ENCODE results near the gene SCO2. TPM values are rescaled to one million over a fixed set of nuclear protein-coding genes. Genes with fewer than 3 reads are reported as not detected.

SCO2 gene
- total RNA-seq, 1 donor from 2014 or later = not detected

DNA sequence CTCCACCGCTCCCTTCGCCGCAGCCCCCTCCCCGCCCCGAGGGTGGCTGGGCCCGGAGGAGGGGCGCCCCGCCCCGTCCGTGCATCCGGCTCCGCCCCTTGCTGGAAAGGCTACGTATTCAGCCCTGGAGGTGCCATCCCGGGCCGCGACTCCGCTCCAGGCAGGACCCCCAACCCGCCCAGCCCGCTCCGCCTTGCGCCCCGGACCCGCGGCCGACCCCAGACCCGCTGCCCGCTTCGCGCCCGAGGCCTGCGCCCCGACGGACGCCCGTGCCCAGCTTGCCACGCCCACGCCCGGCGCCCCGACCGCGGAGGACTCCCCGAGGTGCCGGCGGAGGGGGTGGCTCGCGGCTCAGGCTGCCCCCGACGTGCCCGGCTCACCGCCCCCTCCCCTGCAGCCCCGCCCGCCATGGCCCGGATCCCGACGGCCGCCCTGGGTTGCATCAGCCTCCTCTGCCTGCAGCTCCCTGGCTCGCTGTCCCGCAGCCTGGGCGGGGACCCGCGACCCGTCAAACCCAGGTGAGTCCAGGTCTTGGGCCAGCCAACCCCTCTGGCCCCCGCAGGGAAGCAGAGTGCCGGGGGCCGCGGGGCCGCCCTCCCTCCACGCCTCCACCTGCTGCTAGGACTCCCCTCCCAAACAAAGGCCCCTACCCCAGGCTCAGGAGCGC lies 43.8 kb downstream of the SCO2 start, which contains the start of gene ADM2:
ADM2 (plus strand) TSS at position 104 of the 667 bp plus-strand sequence; CDS start at position 409, 305 bp downstream.
- no peak for DNase-seq (ENCODE audit: low spot score)

DNA sequence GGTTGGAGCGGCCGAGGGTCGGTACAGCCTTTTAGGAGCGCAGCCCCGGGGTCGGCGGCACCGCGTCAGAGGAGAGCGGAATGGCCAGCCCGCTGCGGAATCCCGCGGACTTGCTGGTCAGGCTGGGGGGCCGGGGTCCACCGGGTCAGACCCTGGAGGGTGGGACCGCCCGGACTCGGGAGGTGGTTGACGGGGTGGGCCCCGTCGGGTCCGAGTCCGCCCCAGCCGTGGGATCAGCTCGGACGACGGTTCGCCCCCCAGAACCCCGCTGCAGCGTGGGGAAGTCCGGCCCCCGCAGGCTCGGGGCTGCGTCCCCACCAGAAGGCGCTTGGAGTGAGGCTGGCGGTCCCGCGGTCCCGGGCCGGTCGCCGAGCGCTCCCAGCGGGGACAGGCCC lies 44.4 kb downstream of the SCO2 start:
- DNase-seq (ENCODE audit: low spot score) = no peak

DNA sequence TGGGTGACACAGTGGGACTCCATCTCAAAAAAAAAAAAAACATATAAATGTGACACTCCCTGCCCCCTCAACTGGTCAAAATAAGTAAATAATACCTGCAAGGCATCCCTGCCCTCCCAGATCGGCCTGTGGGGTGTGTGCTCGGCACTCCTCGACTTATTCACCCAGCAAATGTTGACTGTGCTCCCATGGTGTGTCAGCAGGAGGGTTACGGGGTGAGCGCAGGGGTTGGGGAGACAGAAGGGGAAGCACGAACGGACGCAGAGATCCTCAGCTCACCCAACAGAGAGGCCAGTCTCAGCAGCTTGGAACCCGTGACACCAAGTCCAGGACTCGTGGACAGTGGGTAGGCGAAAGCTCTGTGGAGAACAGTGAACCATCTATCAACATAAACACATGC lies 45.7 kb downstream of the SCO2 start:
- no peak for DNase-seq (ENCODE audit: low spot score)

DNA sequence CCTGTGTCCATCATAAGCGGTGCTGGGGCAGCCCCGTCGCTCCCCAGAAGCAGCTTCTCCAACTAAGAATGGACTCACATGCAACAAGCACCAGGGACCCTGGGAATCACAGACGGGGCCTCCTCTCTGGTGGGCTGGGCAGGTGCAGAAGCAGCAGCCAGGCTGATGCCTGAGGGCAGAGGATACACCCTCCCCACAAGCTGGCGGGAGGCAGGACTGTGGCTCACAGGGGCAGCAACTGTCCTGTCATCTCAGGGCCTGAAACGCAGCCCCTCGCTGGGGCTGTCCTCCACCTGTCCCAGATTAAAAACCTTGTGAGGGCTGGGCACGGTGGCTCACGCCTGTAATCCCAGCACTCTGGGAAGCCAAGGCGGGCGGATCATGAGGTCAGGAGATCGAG lies 47.5 kb downstream of the SCO2 start:
- no peak for DNase-seq (ENCODE audit: low spot score)

DNA sequence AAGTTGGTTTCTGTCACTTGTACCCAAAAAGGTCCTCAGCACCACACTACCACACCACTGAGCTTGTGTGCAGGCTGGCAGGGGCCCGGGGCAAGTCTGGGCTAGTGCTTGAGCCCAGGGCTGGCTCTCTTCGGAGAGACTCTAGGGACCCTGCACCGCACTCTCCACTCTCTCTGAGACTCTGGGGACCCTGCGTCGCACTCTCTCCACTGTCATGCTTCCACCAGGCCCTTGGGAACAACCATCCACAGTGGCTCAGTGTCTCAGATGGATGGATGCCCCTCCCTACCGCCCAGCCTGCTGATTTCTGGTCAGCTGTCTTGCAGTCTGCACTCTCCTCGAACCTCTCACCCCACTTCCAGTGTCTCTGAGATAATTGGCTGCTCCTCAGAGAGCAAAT lies 48.5 kb downstream of the SCO2 start:
- DNase-seq (ENCODE audit: low spot score) = no peak

DNA sequence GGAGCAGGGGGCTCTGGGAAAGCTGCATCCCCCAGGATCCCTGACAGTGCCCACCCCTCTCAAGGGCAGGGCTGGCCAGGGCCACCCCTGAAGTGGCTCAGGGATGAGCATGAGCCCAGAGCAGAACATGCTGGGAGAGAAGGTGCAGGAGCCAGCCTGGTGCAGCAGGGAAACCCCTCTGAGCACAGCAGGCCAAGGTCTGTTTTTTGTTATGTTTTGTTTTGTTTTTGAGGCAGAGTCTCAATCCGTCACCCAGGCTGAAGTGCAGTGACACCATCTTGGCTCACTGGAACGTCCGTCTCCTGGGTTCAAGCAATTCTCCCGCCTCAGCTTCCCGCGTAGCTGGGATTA lies 49.8 kb downstream of the SCO2 start:
- no peak for DNase-seq (ENCODE audit: low spot score)

DNA sequence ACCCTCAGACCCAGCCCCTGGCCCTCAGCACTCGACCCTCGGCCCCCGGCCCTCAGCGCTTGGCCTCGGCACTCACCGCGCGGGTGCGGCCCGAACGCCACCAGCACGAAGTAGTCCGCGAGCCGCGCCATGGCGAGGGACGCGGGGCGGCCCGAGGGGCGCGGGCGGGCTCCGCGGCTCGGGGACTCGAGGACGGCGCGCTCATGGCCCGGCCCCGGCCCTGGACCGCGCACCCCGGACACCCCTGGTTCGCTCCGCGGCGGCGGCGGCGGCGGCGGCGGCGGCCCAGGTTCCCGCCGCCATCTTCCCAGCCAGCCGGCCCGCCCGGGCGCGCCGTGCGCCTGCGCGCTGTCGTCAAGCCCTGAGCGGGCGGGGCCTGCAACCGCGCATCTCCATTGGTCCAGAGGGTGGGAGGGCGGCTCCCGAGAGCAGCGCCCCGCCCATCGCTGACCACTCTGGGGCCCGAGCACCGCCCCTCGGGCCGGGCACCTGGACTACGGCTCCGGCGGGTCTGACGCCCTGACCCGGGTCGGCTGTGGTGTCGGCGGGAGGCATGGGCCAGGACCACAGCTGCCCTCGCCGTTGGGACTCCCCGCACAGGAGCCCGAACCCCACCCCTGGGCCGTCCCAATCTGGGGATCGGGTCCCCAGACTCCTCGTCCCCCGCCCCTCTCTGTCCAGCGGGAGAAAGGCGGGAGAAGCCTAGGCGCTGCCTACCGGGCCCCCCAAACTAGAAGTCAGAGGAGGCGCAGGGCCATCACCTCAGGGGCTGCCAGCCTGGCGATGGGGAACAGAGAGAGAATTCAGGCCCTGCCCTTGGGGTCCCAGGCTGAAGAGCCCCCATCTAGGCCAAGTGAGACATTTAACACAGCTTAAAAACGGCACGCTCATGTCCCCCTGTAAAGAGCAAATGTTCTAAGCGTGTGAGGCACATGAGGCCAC lies 50.4 kb downstream of the SCO2 start, which contains the start of gene SBF1:
SBF1 (minus strand) TSS at position 326 of the 942 bp plus-strand sequence; CDS start at position 131, 195 bp downstream.
- DNase-seq (ENCODE audit: low spot score) = peak; percentile 93

DNA sequence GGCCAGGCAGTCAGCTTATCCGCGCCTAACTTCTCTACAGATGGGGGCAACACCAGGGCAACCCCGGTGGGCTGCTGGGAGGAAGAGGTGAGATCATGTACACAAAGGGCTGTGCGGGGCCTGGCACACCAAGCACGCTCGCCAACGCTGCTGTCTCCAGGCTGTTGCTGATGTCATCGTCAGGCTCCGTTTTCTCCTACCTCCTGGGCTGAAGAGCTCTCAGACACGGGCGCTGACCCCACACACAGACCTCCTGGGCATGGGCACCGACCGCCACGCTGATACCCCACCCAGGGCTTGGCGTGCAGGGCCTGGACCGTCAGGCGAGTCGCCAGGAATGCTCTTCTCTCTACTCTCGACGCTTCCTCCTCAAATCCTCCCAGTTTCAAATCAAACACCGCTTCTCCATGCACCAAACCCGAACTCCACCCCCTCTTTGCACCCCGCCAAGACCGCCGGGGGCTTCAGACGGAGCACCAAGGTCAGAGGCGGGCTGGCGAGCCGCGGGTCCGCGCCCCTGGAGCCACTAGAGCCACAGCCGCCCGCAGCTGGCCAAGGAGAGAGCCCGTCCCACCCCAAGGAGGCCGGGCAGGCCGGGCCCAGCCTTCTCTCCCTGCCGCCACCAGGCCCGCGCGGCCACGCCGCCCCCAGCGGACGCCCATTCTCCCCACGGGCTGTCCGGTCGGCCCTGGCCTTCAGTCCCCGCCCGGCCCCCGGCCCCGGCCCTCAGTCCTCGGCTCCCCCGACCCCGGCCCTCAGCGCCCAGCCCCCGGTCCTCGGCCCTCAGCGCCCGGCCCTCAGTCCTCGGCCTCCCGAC lies 51.3 kb downstream of the SCO2 start:
- DNase-seq (ENCODE audit: low spot score) = peak; percentile 34

Other genes with a start within 250 kb of the SCO2 start
- 86.2 TPM for gene PLXNB2, start 218.0 kb downstream of the SCO2 start, total RNA-seq (ENCODE audit: insufficient read depth, low replicate concordance)
- gene DENND6B, start 198.6 kb downstream of the SCO2 start, total RNA-seq (ENCODE audit: insufficient read depth, low replicate concordance) = 1.4 TPM
- gene PPP6R2, start 182.3 kb downstream of the SCO2 start, total RNA-seq (ENCODE audit: insufficient read depth, low replicate concordance) = 43.8 TPM
- gene SBF1, start 50.6 kb downstream of the SCO2 start, total RNA-seq (ENCODE audit: insufficient read depth, low replicate concordance) = 48.2 TPM
- gene ADM2, start 44.1 kb downstream of the SCO2 start, total RNA-seq (ENCODE audit: insufficient read depth, low replicate concordance) = 0.72 TPM
- not detected for gene MIOX, start 38.7 kb downstream of the SCO2 start, total RNA-seq (ENCODE audit: insufficient read depth, low replicate concordance)
- gene LMF2, start 17.9 kb downstream of the SCO2 start, total RNA-seq (ENCODE audit: insufficient read depth, low replicate concordance) = 34.2 TPM
- gene NCAPH2, start 17.4 kb downstream of the SCO2 start, total RNA-seq (ENCODE audit: insufficient read depth, low replicate concordance) = 14.4 TPM
- gene TYMP, start 4.4 kb upstream of the SCO2 start, total RNA-seq (ENCODE audit: insufficient read depth, low replicate concordance) = 89.8 TPM
- gene KLHDC7B, start 20.3 kb upstream of the SCO2 start, total RNA-seq (ENCODE audit: insufficient read depth, low replicate concordance) = 6.0 TPM
- gene SYCE3, start 37.3 kb upstream of the SCO2 start, total RNA-seq (ENCODE audit: insufficient read depth, low replicate concordance) = not detected
- gene CPT1B, start 52.8 kb upstream of the SCO2 start, total RNA-seq (ENCODE audit: insufficient read depth, low replicate concordance) = not detected
- 14.2 TPM for gene CHKB, start 57.3 kb upstream of the SCO2 start, total RNA-seq (ENCODE audit: insufficient read depth, low replicate concordance)
- 0.72 TPM for gene MAPK8IP2, start 75.2 kb upstream of the SCO2 start, total RNA-seq (ENCODE audit: insufficient read depth, low replicate concordance)
- 5.8 TPM for gene ARSA, start 102.6 kb upstream of the SCO2 start, total RNA-seq (ENCODE audit: insufficient read depth, low replicate concordance)
- 0.96 TPM for gene SHANK3, start 147.2 kb upstream of the SCO2 start, total RNA-seq (ENCODE audit: insufficient read depth, low replicate concordance)
- gene ACR, start 212.6 kb upstream of the SCO2 start, total RNA-seq (ENCODE audit: insufficient read depth, low replicate concordance) = not detected

Measured in umbilical cord (tissue), 2 donors.